Right kidney (tissue), 1 donor: ENCODE results near the gene JPH3.

Experiments
- DNase-seq: peaks from one replicate; pipeline ENCODE4 v3.0.0-alpha.2; 2016

Gene JPH3

GRCh38 chr16:87741700-87742415 is 139.6 kb downstream of the JPH3 start:
- no peak for DNase-seq

- DNase-seq = no peak
Measured at GRCh38 chr16:87742781-87743490, 140.6 kb downstream of the JPH3 start.

GRCh38 chr16:87744750-87745514 is 142.6 kb downstream of the JPH3 start:
- no peak for DNase-seq

GRCh38 chr16:87746178-87746577 is 143.9 kb downstream of the JPH3 start:
- DNase-seq = no peak
